ENCODE data around the gene STC2. TPM values are rescaled to one million over a fixed set of nuclear protein-coding genes. Genes with fewer than 3 reads are reported as not detected.

STC2 gene
- polyA plus RNA-seq, 6 donors from 2014 or later, result not detected

DNA sequence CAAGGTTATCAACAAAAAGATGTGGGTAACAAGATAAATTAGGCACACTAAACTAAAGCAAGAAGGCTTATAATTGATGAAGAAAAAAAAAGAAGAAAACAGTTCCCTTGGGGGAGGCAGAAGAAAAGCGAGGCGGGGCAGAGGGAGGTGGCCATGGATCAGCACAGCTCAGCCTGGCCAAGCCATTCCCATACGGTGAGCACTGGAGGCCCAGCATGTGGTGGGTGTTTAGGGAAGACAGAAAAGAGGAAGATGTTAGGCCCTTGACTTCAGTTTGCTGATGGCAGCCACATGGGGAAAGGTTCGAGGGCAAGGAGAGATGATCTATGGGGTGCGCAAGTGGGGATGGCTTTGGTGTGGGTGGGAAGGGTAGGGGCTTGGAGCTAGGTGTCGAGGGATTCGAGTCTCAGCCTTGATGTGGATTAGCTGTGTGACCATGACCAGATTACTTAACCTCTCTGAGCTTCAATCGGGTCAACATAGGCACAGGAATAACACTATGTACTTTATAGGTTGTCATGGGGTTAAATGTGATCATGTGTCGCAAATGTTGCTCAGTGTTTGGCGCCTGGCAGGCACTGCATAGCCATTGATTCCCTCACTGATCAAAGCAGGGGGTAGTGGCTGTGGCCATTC, 10.3 kb upstream of the STC2 start:
- DNase-seq, result no peak
- Mint-ChIP-seq H3K27me3 (peaks cover 24 to 39% (median 33%) of the 10 kb centered on the region in 3 donors), H3K9me3 (peaks cover 0 to 3% (median 0%) of the 10 kb centered on the region in 7 donors), H3K4me1 (no peaks in the 10 kb centered on the region), H3K4me3 (no peak overlapping the region), H3K27ac (peak overlapping the region in 1 of 6 donors; percentile 86), H3K36me3 (no peaks in the 10 kb centered on the region)
- no peak for ATAC-seq (ENCODE audit: low read depth in 2 of 2)

DNA sequence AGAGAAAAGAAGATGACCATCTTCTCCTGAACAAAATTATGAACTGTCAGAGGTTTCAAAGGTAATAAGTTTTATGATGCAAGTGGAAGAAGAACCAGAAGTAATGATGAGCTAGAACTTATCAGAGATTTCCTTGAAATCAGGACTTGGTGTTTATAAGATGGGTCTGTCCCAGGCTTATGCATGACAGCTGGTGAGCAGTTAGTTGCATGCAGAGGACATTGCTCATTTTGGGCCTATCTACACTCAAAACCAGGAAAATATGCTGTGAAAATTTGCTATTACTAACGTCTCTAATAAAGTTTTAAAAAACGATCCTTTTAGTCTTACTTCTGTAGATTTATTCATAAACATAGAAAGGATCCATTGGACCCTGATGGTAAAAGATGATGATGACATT, 6.6 kb upstream of the STC2 start:
- H3K4me3 Mint-ChIP-seq, result no peak overlapping the region
- ATAC-seq (ENCODE audit: low read depth in 2 of 2) (no peak), DNase-seq (no peak)
- no peak overlapping the region for H3K27ac Mint-ChIP-seq
- H3K27me3 Mint-ChIP-seq, result peaks cover 35 to 64% (median 52%) of the 10 kb centered on the region in 3 donors
- H3K4me1 Mint-ChIP-seq, result peaks cover 4 to 9% (median 6%) of the 10 kb centered on the region in 3 donors
- peaks cover 0 to 8% of the 10 kb centered on the region in 2 donors for H3K36me3 Mint-ChIP-seq
- peaks cover 0 to 14% (median 5%) of the 10 kb centered on the region in 7 donors for H3K9me3 Mint-ChIP-seq

DNA sequence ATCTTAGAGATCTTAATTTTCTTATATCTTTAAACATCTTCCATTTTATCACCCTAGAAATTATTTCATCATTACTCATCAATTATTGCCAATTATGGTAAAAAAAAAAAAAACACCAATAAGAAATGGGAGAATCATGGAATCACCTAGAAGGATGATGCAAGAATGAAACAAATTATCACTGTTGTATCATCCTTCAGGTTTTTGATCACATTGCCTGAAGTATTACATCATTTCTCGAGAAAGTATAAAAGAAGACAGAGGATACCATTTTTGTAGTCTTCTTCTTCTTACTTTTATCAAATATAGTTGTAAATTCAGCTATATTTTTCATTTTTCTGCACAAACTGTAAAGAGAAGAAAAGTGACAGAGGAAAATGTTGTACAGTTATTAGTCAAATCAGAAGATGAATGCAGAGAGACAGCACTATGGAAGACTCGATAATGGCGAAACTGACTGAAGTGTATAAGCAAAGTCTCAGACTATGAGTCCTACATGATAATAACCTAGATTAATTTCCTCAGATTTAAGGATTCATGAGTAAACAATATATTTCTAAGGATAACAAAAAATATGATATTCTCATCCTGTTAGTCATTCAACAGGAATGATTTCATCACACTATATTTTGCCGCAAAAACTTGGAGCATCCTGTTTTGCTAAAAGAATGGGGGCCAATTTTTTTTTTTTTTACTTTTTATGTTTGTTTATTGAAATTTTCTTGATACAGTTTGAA, 5.9 kb upstream of the STC2 start:
- Mint-ChIP-seq H3K27ac (no peak overlapping the region), H3K36me3 (peaks cover 0 to 8% of the 10 kb centered on the region in 2 donors), H3K27me3 (peaks cover 36 to 65% (median 49%) of the 10 kb centered on the region in 3 donors), H3K4me1 (peaks cover 6 to 9% (median 6%) of the 10 kb centered on the region in 3 donors), H3K9me3 (peaks cover 0 to 14% (median 5%) of the 10 kb centered on the region in 7 donors), H3K4me3 (no peak overlapping the region)
- no peak for ATAC-seq (ENCODE audit: low read depth in 2 of 2)
- no peak for DNase-seq

DNA sequence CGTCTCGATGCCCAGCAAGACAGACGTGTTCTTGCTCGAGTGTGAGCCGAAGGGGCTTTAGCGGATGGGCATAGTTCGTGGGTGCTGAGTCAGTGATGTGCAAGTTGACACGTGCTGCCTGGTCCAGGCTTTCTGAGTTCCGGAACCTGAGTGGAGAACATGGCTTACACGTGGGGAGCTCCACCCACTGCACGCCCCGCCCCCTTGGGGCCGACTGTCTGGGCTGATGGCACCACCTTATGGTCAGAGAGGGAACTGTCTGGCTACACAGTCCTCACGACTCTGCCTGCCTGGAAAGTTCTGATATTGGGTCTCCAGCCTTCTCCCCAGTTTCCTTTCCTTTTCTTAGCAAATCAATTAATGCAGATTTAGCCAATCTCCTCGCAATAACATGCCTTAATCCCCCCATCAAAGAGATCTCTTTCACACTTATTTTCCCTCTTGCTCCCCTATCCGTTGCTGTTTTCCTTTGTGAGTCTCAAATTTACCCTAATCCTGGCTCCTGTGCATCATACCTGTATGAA, 3.8 kb upstream of the STC2 start:
- peak overlapping the region in 2 of 6 donors; percentile 7 to 25 for H3K27ac Mint-ChIP-seq
- ATAC-seq (ENCODE audit: low read depth in 2 of 2) (peak; percentile 53 to 62), DNase-seq (peak; percentile 31)
- peaks cover 0 to 8% of the 10 kb centered on the region in 2 donors for H3K36me3 Mint-ChIP-seq
- no peak overlapping the region for H3K4me3 Mint-ChIP-seq
- peaks cover 39 to 69% (median 68%) of the 10 kb centered on the region in 3 donors for H3K27me3 Mint-ChIP-seq
- H3K4me1 Mint-ChIP-seq, result peaks cover 11 to 16% (median 16%) of the 10 kb centered on the region in 3 donors
- H3K9me3 Mint-ChIP-seq, result peaks cover 0 to 12% (median 5%) of the 10 kb centered on the region in 7 donors

DNA sequence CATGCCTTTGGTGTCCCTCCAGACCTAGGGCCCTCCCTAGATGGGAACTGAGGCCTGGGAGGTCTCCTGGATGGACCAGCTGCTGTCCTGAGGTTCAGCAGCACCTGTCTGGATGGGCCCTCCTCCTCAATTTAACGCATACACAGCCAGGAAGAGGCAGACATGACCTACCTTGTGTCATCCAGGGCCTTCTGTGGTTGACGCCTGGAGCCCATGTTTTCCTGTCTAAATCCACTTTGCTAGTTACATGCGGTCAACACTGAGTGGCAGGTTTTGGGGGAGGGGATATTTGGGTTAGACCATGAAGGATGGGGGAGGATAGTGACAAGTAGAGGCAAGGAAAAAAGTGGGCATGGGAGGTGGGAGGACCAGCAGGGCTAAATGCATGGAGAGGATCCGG, 3.1 kb upstream of the STC2 start:
- ATAC-seq (ENCODE audit: low read depth in 2 of 2) (no peak), DNase-seq (no peak)
- H3K9me3 Mint-ChIP-seq, result peaks cover 0 to 12% (median 5%) of the 10 kb centered on the region in 7 donors
- H3K36me3 Mint-ChIP-seq, result peaks cover 0 to 8% of the 10 kb centered on the region in 2 donors
- H3K4me3 Mint-ChIP-seq, result peak overlapping the region in 1 of 8 donors; percentile 81
- peaks cover 11 to 22% (median 16%) of the 10 kb centered on the region in 3 donors for H3K4me1 Mint-ChIP-seq
- no peak overlapping the region for H3K27ac Mint-ChIP-seq
- peaks cover 39 to 71% (median 62%) of the 10 kb centered on the region in 3 donors for H3K27me3 Mint-ChIP-seq

DNA sequence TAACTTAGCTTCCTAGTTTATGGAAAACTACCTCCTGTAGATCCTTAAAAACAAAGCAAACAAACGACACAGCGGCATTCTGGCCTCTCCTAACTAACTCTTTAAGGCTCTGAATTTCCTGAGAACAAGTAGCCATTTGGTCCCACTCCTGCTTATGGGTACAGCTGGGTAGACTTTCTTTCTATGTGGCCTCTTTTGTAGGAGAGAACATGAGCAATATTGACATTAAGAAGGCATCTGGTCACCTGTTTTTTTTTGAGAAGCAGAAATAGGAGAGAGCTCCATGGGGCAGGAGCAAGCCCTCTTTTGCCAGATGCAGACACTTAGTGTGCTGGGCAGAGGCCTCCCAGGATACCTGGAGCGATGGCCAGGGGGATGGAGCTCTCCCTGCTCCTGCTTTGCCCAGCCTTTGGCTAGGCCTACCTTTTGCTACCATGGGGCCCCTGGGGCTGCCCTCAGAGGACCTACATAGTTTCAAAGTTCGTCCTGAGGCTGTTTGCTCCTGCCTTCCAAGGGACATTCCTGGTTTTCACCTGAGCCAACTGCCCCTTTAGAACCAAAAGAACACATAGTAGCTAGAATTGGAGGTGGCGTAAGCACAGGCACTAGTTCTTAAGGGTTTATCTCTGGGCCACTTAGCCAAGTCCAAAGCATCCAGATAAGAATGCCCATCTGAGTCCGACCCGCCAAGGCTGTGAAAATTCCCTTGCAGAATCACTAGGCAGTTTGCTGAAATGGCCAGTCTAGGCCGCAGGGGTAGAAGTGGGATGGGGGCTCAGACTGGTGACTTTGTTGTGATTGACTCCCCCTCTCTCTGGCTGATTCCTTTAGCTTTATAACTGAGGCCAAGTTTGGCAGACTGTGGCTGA, 2.4 kb upstream of the STC2 start:
- Mint-ChIP-seq H3K27me3 (peaks cover 39 to 74% (median 62%) of the 10 kb centered on the region in 3 donors), H3K27ac (no peak overlapping the region), H3K36me3 (peaks cover 0 to 8% of the 10 kb centered on the region in 2 donors), H3K4me3 (peak overlapping the region in 1 of 8 donors; percentile 15), H3K4me1 (peaks cover 11 to 22% (median 16%) of the 10 kb centered on the region in 3 donors), H3K9me3 (peaks cover 0 to 12% (median 5%) of the 10 kb centered on the region in 7 donors)
- no peak for DNase-seq
- no peak for ATAC-seq (ENCODE audit: low read depth in 2 of 2)

DNA sequence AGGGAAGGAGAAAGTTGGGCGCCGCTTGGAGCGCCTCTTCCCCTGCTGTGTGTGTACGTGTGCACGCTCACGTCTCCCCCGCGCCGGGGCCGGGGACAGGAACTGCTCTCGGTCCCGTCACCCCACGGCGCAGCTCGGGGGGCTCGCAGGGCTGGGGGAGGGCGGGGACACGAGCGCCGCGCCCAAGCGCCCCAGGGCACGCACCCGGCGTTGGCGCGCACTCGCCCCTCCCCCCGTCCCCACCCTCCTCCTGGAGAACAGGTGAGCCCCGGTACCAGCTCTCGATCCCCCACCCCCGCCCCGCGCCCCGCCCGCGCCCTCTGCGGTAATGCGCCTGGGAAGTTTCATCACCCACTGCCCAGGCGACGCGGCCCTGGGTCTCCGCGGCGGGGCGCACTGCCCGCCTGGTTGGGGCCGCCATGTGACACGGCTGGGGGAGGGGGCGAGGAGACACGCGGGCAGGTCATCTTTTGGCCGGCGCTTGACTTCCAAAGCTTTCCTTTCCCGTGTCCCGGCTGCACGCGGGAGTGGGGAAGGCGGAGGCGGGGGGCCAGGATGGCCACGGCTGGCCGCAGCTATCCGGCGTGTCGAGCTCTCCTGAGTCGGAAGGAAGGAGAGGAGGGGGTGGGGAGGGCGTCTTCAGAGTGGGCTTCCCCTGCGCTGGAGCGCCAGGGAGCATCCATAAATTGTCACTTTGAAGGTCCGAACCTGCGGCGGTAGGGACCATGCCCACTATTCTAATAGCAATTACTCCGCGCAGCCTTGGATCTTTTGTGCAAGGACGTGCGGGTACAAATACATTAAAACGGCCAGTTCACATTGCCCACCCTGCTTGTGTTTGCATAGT, 1.5 kb upstream of the STC2 start:
- H3K27ac Mint-ChIP-seq, result no peak overlapping the region
- H3K9me3 Mint-ChIP-seq, result peaks cover 0 to 12% (median 5%) of the 10 kb centered on the region in 7 donors
- DNase-seq, result no peak
- H3K27me3 Mint-ChIP-seq, result peaks cover 44 to 78% (median 65%) of the 10 kb centered on the region in 3 donors
- peaks cover 14 to 22% (median 16%) of the 10 kb centered on the region in 3 donors for H3K4me1 Mint-ChIP-seq
- ATAC-seq (ENCODE audit: low read depth in 2 of 2), result no peak
- H3K36me3 Mint-ChIP-seq, result peaks cover 0 to 8% of the 10 kb centered on the region in 2 donors
- peak overlapping the region in 2 of 8 donors; percentile 15 to 16 for H3K4me3 Mint-ChIP-seq

DNA sequence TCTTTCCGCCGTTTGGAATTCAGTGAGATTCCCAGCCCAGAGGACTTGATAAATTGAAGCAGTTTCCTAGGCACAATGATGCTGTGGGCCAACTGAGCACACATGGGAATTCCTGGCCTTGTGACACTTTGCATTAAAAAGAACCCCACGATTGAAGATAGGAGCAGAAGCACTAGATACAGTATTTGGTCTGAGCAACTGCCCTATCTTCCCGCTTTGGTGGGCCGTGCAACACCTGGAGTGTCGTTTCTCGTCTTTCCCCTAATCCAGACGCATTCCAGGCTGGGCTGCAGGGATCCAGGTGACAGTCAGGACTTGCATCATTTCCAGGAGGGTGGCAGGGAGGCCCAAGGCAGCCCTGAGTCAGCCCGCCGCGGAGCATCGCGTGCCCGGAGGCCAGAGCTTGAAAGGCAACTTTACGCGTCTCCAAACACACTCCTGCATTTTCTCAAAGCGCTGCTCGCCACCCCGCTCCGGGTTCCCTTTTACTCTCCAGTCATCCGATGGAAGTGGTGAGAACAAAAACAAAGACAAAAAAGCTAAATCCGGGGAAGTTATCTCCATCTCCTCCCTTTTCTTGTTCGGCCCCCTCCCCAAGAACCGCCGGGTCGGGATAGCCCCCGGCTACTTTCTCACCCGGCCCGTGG, 753 bp upstream of the STC2 start:
- no peak for DNase-seq
- H3K4me3 Mint-ChIP-seq, result peak overlapping the region in 4 of 8 donors; percentile 56 to 82 (median 64)
- peaks cover 16 to 27% (median 16%) of the 10 kb centered on the region in 3 donors for H3K4me1 Mint-ChIP-seq
- H3K36me3 Mint-ChIP-seq, result peaks cover 0 to 11% of the 10 kb centered on the region in 2 donors
- peaks cover 0 to 12% (median 5%) of the 10 kb centered on the region in 7 donors for H3K9me3 Mint-ChIP-seq
- peaks cover 50 to 85% (median 72%) of the 10 kb centered on the region in 3 donors for H3K27me3 Mint-ChIP-seq
- ATAC-seq (ENCODE audit: low read depth in 2 of 2), result no peak
- H3K27ac Mint-ChIP-seq, result no peak overlapping the region

DNA sequence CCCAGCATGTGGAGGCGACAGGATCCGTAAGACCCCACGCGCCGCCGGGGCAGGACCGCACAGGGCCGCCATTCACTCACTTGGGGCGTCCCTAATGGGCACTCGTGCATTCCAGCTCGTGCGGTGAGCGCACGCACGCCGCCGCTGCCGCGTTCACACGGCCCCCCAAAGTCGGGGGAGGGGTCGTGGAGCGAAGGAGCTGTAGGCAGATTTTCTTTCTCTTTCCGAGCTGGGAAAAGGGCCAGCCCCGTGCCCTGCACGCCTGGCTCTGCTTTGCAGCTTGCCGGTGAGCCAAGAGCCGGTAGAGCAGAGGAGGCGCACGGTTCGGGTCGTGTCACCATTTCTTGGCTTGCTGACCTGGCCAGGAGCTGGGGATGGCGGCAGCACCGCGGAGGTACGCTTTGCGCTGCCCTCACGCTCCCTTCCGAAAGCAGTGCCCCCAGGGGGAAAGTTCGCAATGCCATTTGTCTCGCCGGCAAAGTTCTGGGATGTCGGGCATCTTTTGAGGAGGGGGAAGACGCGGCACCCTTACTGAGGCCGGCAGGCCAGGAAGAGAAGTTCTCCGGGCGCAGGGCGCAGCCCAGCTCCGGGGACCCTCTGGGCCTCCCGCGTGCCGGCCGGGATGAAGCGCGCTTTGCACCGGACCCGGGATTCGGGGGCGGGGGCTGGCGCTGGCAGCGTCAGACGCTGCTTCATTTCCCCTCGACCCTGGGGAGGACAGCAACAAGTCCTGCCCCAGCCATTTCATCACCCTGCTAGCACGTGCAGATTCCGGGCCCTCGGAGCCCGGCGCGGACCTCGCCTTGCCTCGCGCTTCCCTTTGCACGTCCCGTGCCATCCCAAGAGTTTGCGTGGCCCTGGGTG, 898 bp downstream of the STC2 start:
- Mint-ChIP-seq H3K4me3 (peak overlapping the region in 3 of 8 donors; percentile 65 to 79 (median 77)), H3K27me3 (peaks cover 58 to 90% (median 76%) of the 10 kb centered on the region in 3 donors), H3K27ac (no peak overlapping the region), H3K9me3 (peaks cover 0 to 10% (median 5%) of the 10 kb centered on the region in 7 donors), H3K4me1 (peaks cover 16 to 30% (median 18%) of the 10 kb centered on the region in 3 donors), H3K36me3 (peaks cover 0 to 16% of the 10 kb centered on the region in 2 donors)
- ATAC-seq (ENCODE audit: low read depth in 2 of 2), result no peak
- DNase-seq, result no peak

DNA sequence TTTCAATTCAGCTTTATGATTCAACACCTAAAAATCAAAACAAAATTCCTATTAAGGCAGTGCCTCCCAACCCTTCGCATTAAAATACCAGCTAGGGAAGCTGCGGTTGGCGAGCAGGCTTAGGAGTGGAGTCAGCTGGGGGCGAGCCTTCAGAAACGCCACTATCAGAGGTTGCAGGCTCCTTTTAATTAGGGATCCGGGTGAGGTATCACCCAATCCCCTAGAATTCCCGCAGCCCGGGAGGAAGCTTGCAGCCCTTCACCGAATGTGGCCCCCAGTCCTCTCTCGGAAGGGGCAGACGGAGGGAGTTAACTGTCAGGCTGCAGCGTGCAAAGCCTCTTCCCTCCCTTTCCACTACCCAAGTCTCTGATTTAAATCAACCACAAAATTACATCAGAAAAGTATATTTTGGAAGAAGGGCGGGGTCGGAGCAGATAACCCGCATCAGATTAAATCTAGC, 1.7 kb downstream of the STC2 start:
- Mint-ChIP-seq H3K36me3 (peaks cover 0 to 11% of the 10 kb centered on the region in 2 donors), H3K9me3 (peaks cover 0 to 4% (median 3%) of the 10 kb centered on the region in 7 donors), H3K4me3 (peak overlapping the region in 2 of 8 donors; percentile 39 to 77), H3K4me1 (peaks cover 10 to 26% (median 15%) of the 10 kb centered on the region in 3 donors), H3K27me3 (peaks cover 56 to 85% (median 73%) of the 10 kb centered on the region in 3 donors), H3K27ac (no peak overlapping the region)
- no peak for DNase-seq
- no peak for ATAC-seq (ENCODE audit: low read depth in 2 of 2)
